Trophoblast cell (in vitro differentiated cells and primary cell): ENCODE measurements around the gene KIF1A.
"Not testable (repeated sequence)": the region's sequence is repeated elsewhere in the genome, so short reads cannot be mapped to it uniquely, and the experiment has no call there.

Source experiments
- DNase-seq, 2 donors: peaks; one replicate each; pipeline ENCODE4 v3.0.0-alpha.2; 2016
- H2AFZ ChIP-seq: 2 replicates; pipeline ENCODE4 v1.6.1; 2013; ENCODE audit warnings: low read length, moderate library complexity, mild to moderate bottlenecking; ENCODE audit not compliant: insufficient read depth, poor library complexity
- H2AK5ac ChIP-seq: 2 replicates; pipeline ENCODE4 v1.6.1; 2013; ENCODE audit warnings: mild to moderate bottlenecking, low read length
- H2BK120ac ChIP-seq: 2 replicates; pipeline ENCODE4 v1.6.1; 2013; ENCODE audit warnings: low read length, mild to moderate bottlenecking, moderate library complexity; ENCODE audit not compliant: insufficient read depth, poor library complexity
- H2BK12ac ChIP-seq: 2 replicates; pipeline ENCODE4 v1.6.1; 2013; ENCODE audit warnings: mild to moderate bottlenecking, low read length, moderate library complexity
- H2BK5ac ChIP-seq: 2 replicates; pipeline ENCODE4 v1.6.1; 2013; ENCODE audit warnings: low read length, low read depth, moderate library complexity, mild to moderate bottlenecking; ENCODE audit not compliant: poor library complexity
- H3K14ac ChIP-seq: 2 replicates; pipeline ENCODE4 v1.6.1; 2013; ENCODE audit warnings: mild to moderate bottlenecking, low read length
- H3K18ac ChIP-seq: 2 replicates; pipeline ENCODE4 v1.6.1; 2013; ENCODE audit warnings: mild to moderate bottlenecking, low read length
- H3K23ac ChIP-seq: 2 replicates; pipeline ENCODE4 v1.6.1; 2013; ENCODE audit warnings: low read length
- H3K27ac ChIP-seq: 2 replicates; pipeline ENCODE4 v1.5.1; 2013; ENCODE audit warnings: low read depth, mild to moderate bottlenecking, inconsistent platforms, low read length, moderate library complexity
- H3K27me3 ChIP-seq: 2 replicates; pipeline ENCODE4 v1.6.1; 2013; ENCODE audit warnings: inconsistent platforms, mild to moderate bottlenecking, low read length, moderate library complexity; ENCODE audit not compliant: insufficient read depth
- H3K36me3 ChIP-seq, 2 experiments: 1 replicate in 1 of 2; 2 replicates in 1 of 2; pipeline ENCODE4 v1.6.1; 2013; ENCODE audit warnings: low read length in 2 of 2, mild to moderate bottlenecking in 2 of 2, moderate library complexity in 1 of 2; ENCODE audit not compliant: insufficient read depth in 2 of 2, control insufficient read depth in 1 of 2
- H3K4ac ChIP-seq: 2 replicates; pipeline ENCODE4 v1.6.1; 2013; ENCODE audit warnings: low read depth, mild to moderate bottlenecking, low read length, moderate library complexity
- H3K4me1 ChIP-seq, 2 experiments: 1 replicate in 1 of 2; 2 replicates in 1 of 2; pipeline ENCODE4 v1.6.1; 2013; ENCODE audit warnings: low read length in 2 of 2, mild to moderate bottlenecking in 2 of 2, moderate library complexity in 1 of 2; ENCODE audit not compliant: insufficient read depth in 2 of 2, control insufficient read depth in 1 of 2
- H3K4me2 ChIP-seq: 2 replicates; pipeline ENCODE4 v1.6.1; 2013; ENCODE audit warnings: inconsistent platforms, mild to moderate bottlenecking, low read length, moderate library complexity
- H3K4me3 ChIP-seq: 2 replicates; pipeline ENCODE4 v1.5.1; 2013; ENCODE audit warnings: mild to moderate bottlenecking, low read depth, low read length, inconsistent platforms
- H3K79me1 ChIP-seq: one replicate; pipeline ENCODE4 v1.6.1; 2013; ENCODE audit warnings: low read length
- H3K79me2 ChIP-seq: 2 replicates; pipeline ENCODE4 v1.6.1; 2013; ENCODE audit warnings: low read length, mild to moderate bottlenecking; ENCODE audit not compliant: control insufficient read depth, insufficient read depth, poor library complexity
- H3K9ac ChIP-seq: 2 replicates; pipeline ENCODE4 v1.6.1; 2013; ENCODE audit warnings: mild to moderate bottlenecking, low read length
- H3K9me3 ChIP-seq: 2 replicates; pipeline ENCODE4 v1.6.1; 2013; ENCODE audit warnings: low read depth, mild to moderate bottlenecking, control low read depth, inconsistent platforms, low read length; ENCODE audit not compliant: insufficient read depth
- H4K12ac ChIP-seq: 2 replicates; pipeline ENCODE4 v1.6.1; 2013; ENCODE audit warnings: low read depth, mild to moderate bottlenecking, low read length, moderate library complexity
- H4K8ac ChIP-seq: 2 replicates; pipeline ENCODE4 v1.6.1; 2013; ENCODE audit warnings: low read depth, mild to moderate bottlenecking, low read length, moderate library complexity
- H4K91ac ChIP-seq: one replicate; pipeline ENCODE4 v1.6.1; 2013; ENCODE audit warnings: low read depth, mild to moderate bottlenecking, low read length, moderate library complexity
- WGBS: extraction: QIAGEN DNeasy Blood & Tissue Kit; methylation state at CpG from one replicate; pipeline ENCODE4 v1.1.7; 2013; ENCODE audit warnings: missing lambda C conversion rate; ENCODE audit not compliant: insufficient read length, insufficient coverage; ENCODE audit errors: extremely low coverage; 5-methylcytosine and 5-hydroxymethylcytosine counted together

The KIF1A gene

DNA sequence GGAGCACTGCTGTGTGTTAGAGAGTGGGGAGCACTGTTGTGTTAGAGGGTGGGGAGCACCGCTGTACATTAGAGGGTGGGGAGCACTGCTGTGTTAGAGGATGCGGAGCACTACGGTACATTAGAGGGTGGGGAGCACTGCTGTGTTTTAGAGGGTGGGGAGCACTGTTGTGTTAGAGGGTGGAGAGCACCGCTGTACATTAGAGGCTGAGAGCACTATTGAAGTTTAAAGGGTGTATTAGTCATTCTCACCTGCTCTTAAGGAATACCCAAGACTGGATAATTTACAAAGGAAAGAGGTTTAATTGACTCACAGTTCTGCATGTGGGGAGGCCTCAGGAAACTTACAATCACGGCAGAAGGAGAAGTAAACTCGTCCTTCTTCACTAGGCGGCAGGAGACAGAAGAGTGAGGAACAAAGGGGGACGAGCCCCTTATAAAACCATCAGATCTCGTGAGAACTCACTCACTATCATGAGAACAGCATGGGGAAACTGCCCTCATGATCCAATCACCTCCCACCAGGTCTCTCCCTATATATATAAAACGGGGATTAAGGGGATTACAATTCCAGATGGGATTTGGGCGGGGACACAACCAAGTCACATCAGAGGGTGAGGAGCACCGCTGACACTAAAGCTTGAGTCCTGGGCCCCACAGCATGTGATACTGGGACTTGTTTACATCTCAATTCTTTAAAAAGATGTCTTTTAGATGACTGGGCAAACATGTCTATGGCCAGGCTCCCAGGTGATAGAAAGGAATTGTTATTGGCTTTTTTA is 29.1 kb upstream of the KIF1A start:
- H4K12ac ChIP-seq = no peak overlapping the region
- H3K79me1 ChIP-seq = no peaks in the 10 kb centered on the region
- no peak overlapping the region for H2AK5ac ChIP-seq
- no peak overlapping the region for H3K9ac ChIP-seq
- no peak overlapping the region for H3K4me3 ChIP-seq
- H4K8ac ChIP-seq = no peak overlapping the region
- H3K79me2 ChIP-seq = no peaks in the 10 kb centered on the region
- peaks cover 4% of the 10 kb centered on the region for H3K9me3 ChIP-seq
- H2BK120ac ChIP-seq = no peak overlapping the region
- H2AFZ ChIP-seq = no peak overlapping the region
- H2BK5ac ChIP-seq = no peak overlapping the region
- no peak overlapping the region for H3K4me2 ChIP-seq
- H4K91ac ChIP-seq = no peak overlapping the region
- H3K14ac ChIP-seq = no peak overlapping the region
- WGBS = no CpG with 5 or more reads among the region's 12 CpGs
- DNase-seq = no peak
- no peak overlapping the region for H3K27ac ChIP-seq
- H3K27me3 ChIP-seq = no peaks in the 10 kb centered on the region
- no peak overlapping the region for H3K23ac ChIP-seq
- no peak overlapping the region for H3K18ac ChIP-seq
- no peak overlapping the region for H3K4ac ChIP-seq
- H3K4me1 ChIP-seq = no peaks in the 10 kb centered on the region
- no peaks in the 10 kb centered on the region for H3K36me3 ChIP-seq
- no peak overlapping the region for H2BK12ac ChIP-seq

GRCh38 chr2:240847817-240848216 is 27.8 kb upstream of the KIF1A start:
- Histone ChIP-seq H3K4me3 (no peak overlapping the region), H3K18ac (no peak overlapping the region), H2AFZ (no peak overlapping the region), H3K79me2 (no peaks in the 10 kb centered on the region), H3K4ac (no peak overlapping the region), H2BK5ac (no peak overlapping the region), H3K14ac (no peak overlapping the region), H3K9ac (no peak overlapping the region), H3K79me1 (no peaks in the 10 kb centered on the region), H4K8ac (no peak overlapping the region), H3K36me3 (no peaks in the 10 kb centered on the region), H4K12ac (no peak overlapping the region), H3K4me1 (no peaks in the 10 kb centered on the region), H3K9me3 (peaks cover 3% of the 10 kb centered on the region), H2BK12ac (no peak overlapping the region), H3K4me2 (no peak overlapping the region), H2AK5ac (no peak overlapping the region), H3K27ac (no peak overlapping the region), H2BK120ac (no peak overlapping the region), H3K23ac (no peak overlapping the region), H4K91ac (no peak overlapping the region), H3K27me3 (no peaks in the 10 kb centered on the region)
- no peak for DNase-seq
- WGBS = no CpG with 5 or more reads among the region's 13 CpGs

GRCh38 chr2:240846873-240847595 is 27.0 kb upstream of the KIF1A start:
- H3K79me2 ChIP-seq = no peaks in the 10 kb centered on the region
- H3K14ac ChIP-seq = no peak overlapping the region
- H2AK5ac ChIP-seq = no peak overlapping the region
- H3K79me1 ChIP-seq = no peaks in the 10 kb centered on the region
- no peak overlapping the region for H3K18ac ChIP-seq
- no peak overlapping the region for H4K12ac ChIP-seq
- no peaks in the 10 kb centered on the region for H3K36me3 ChIP-seq
- H3K27ac ChIP-seq = no peak overlapping the region
- no CpG with 5 or more reads among the region's 5 CpGs for WGBS
- no peak overlapping the region for H3K23ac ChIP-seq
- H4K8ac ChIP-seq = no peak overlapping the region
- no peak overlapping the region for H2AFZ ChIP-seq
- no peaks in the 10 kb centered on the region for H3K27me3 ChIP-seq
- H2BK120ac ChIP-seq = no peak overlapping the region
- no peak overlapping the region for H3K9ac ChIP-seq
- H2BK12ac ChIP-seq = no peak overlapping the region
- peaks cover 3% of the 10 kb centered on the region for H3K9me3 ChIP-seq
- H2BK5ac ChIP-seq = no peak overlapping the region
- H4K91ac ChIP-seq = no peak overlapping the region
- H3K4me3 ChIP-seq = no peak overlapping the region
- H3K4me1 ChIP-seq = no peaks in the 10 kb centered on the region
- H3K4me2 ChIP-seq = no peak overlapping the region
- no peak for DNase-seq
- H3K4ac ChIP-seq = no peak overlapping the region

DNA sequence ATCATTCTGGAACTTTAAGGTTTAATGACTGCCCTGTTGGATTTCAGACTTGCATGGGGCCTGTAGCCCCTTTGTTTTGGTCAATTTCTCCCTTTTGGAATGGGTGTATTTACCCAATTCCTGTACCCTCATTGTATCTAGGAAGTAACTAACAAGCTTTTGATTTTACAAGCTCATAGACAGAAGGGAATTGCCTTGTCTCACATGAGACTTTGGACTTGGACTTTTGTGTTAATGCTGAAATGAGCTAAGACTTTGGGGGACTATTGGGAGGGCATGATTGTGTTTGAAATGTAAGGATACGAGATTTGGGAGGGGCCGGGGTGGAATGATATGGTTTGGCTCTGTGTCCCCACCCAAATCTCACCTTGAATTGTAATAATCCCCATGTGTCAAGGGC is 26.3 kb upstream of the KIF1A start:
- not testable (repeated sequence) for H3K18ac ChIP-seq, H3K23ac ChIP-seq, DNase-seq, H3K27me3 ChIP-seq, H3K4me1 ChIP-seq, H3K36me3 ChIP-seq, H4K12ac ChIP-seq, H2BK12ac ChIP-seq, H3K79me2 ChIP-seq, H3K79me1 ChIP-seq, H3K9ac ChIP-seq, H2AK5ac ChIP-seq, H4K91ac ChIP-seq, H3K4ac ChIP-seq, H3K14ac ChIP-seq, H2BK5ac ChIP-seq, H3K4me3 ChIP-seq, H3K9me3 ChIP-seq, H2AFZ ChIP-seq, H2BK120ac ChIP-seq, H4K8ac ChIP-seq, H3K27ac ChIP-seq, H3K4me2 ChIP-seq
- no CpG with 5 or more reads among the region's 2 CpGs for WGBS
